Measurements from ENCODE around the gene WDR76. TPM values are rescaled to one million over a fixed set of nuclear protein-coding genes. Genes with fewer than 3 reads are reported as not detected.

WDR76 gene
- 15.7 and 27.2 TPM in 2 replicates for total RNA-seq (2021)
- percentile 80 among the genes with signal in this experiment for Bru-seq, nascent RNA
- percentile 58 among the genes with signal in this experiment for BruChase-seq, experiment 1, labeled RNA remaining after a 2-hour chase
- BruChase-seq, experiment 2, labeled RNA remaining after a 6-hour chase = percentile 71 among the genes with signal in this experiment
- long read RNA-seq, transcript WDR76-201 (13 exons, 3,978 nt) = major isoform, 17 of 23 reads
- long read RNA-seq, partial matches to known transcripts = 1 of 23 reads
- long read RNA-seq, other reads (novel, unspliced or antisense) = 4 of 23 reads

DNA sequence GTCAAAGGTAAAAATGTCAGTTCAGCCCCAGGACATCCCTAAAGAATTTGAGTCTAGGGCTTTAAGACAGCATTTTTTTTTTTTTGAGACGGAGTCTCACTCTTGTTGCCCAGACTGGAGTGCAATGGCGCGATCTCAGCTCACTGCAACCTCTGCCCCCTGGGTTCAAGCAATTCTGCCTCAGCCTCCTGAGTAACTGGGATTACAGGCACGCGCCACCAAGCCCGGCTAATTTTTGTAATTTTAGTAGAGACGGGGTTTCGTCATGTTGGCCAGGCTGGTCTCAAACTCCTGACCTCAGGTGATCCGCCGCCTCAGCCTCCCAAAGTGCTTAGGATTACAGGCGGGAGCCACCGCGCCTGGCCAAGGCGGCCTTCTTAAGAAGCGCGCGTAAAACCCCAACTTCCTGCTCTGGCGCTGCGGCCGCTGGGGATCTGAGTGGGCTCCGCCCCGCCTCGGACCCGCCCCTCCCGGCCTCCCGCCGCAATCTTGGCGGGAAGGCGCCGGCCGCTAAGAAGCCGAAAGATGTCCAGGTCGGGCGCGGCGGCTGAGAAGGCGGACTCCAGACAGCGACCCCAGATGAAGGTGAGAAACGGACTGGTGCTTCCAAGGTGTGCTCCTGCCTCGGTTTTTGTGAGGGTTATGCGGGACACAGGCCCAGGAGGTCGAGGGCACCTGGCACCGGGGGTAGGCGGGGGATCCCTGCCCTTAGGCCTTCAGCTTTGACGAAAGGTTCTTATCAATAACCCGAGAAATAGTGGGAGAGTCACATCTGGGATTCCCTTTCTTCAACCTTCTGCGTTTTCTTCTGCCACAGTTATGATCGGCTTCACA, at the start of gene WDR76:
Gene WDR76, plus strand, starts transcription at position 495 of the 834 bp plus-strand sequence. Its CDS starts 31 bp downstream, at position 526.
- H3K79me2 ChIP-seq (ENCODE audit: low read depth) = peaks cover 24% of the 10 kb centered on the region
- TF ChIP-seq, protein P1, sequence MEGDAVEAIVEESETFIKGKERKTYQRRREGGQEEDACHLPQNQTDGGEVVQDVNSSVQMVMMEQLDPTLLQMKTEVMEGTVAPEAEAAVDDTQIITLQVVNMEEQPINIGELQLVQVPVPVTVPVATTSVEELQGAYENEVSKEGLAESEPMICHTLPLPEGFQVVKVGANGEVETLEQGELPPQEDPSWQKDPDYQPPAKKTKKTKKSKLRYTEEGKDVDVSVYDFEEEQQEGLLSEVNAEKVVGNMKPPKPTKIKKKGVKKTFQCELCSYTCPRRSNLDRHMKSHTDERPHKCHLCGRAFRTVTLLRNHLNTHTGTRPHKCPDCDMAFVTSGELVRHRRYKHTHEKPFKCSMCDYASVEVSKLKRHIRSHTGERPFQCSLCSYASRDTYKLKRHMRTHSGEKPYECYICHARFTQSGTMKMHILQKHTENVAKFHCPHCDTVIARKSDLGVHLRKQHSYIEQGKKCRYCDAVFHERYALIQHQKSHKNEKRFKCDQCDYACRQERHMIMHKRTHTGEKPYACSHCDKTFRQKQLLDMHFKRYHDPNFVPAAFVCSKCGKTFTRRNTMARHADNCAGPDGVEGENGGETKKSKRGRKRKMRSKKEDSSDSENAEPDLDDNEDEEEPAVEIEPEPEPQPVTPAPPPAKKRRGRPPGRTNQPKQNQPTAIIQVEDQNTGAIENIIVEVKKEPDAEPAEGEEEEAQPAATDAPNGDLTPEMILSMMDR (conservative IDR thresholded peaks at IDR 0.05) = no peak
- POLR2A ChIA-PET (ENCODE audit: unreplicated experiment) = no interaction called here

DNA sequence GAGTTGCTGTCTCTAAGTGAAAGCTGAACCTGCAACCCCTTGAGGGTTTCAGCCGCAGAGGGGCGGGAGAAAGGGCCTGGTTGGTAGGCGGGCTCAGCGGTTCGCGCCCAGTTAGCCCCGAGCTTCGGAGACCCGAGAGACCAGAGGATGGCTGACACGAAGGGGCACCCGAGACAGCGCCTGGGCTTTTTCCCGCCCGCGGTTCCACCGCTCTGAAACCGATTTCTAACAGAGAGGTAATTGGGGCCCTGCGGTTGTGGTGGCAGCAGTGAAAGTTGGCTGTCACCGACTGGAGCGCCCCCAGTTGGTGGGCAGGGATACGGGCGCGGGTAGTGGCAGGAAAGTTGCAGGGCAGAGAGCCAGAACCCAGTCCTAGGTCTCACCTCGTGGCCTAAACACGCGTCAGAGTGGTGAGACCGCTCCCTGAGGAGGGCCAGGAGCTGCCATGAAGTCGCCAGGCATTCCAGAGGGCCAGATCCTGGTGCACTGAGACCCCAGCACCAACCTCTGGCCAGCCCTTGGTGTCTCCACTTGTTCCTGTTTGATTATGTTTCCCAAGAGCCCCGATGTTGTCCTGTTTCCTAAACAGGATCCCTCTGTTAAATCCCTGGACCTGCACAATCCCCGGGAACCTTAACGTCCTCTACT, 49.4 kb upstream of the WDR76 start:
- no peaks in the 10 kb centered on the region for H3K4me1 ChIP-seq (replicated peaks; ENCODE audit: insufficient read depth)
- POLR2A ChIA-PET (ENCODE audit: unreplicated experiment) = interaction anchor here (1.1 kb wide), 1 partner anchor 337 kb away, joined by 3 read pairs; no protein-coding TSS in a partner anchor
- H3K4me3 ChIP-seq = peak overlapping the region; percentile 86
- H3K27me3 ChIP-seq (ENCODE audit: insufficient read depth, low read depth) = no peaks in the 10 kb centered on the region
- no peaks in the 10 kb centered on the region for H3K9me2 ChIP-seq (ENCODE audit: insufficient read depth)
- CTCF ChIA-PET = interaction anchor here (0.5 to 3.1 kb wide), 5 partner anchors 27 to 1040 kb away, joined by 3 to 10 read pairs (median 7); partner anchors contain the start of gene CDAN1
- H4K20me1 ChIP-seq (ENCODE audit: insufficient read depth) = no peaks in the 10 kb centered on the region
- H3K79me2 ChIP-seq (ENCODE audit: low read depth) = no peaks in the 10 kb centered on the region
- no peaks in the 10 kb centered on the region for H3K9me3 ChIP-seq (ENCODE audit: insufficient read depth, low read depth)
- intact Hi-C loops (cut with micrococcal nuclease; ENCODE audit: unreplicated experiment) = loop anchor here (2.0 to 10.0 kb wide), 3 partner anchors 23 to 337 kb away; partner anchors contain the start of genes HYPK, MFAP1, SERINC4 and WDR76
- H3K27ac ChIP-seq = peak overlapping the region; percentile 45; the same call in 1 of the 2 replicates
- TSS peak; percentile 63 for BruUV-seq (replicated peaks)
- TF ChIP-seq, protein P1 (conservative IDR thresholded peaks at IDR 0.05) = peak; percentile 77
- TF ChIP-seq EZH2 (IDR thresholded peaks at IDR 0.05; ENCODE audit: low read depth) = no peak
- H2AFZ ChIP-seq = peak overlapping the region; percentile 97
- DNase-seq = peak; percentile 57 to 77
- H3K36me3 ChIP-seq (ENCODE audit: low read depth) = no peaks in the 10 kb centered on the region
- peak overlapping the region; percentile 92 for H3K4me2 ChIP-seq
- H3F3A ChIP-seq (ENCODE audit: insufficient read depth, low read depth) = peaks cover 23% of the 10 kb centered on the region

More for the DNA sequence above, at the start of gene WDR76:
- Histone ChIP-seq H2AFZ (peak within 1 kb of the TSS; percentile 94), H3K27me3 (ENCODE audit: insufficient read depth, low read depth) (no peaks in the 10 kb centered on the region), H3K4me2 (peak within 1 kb of the TSS; percentile 89), H3K9me2 (ENCODE audit: insufficient read depth) (no peaks in the 10 kb centered on the region), H3F3A (ENCODE audit: insufficient read depth, low read depth) (peaks cover 13% of the 10 kb centered on the region; the same call in 1 of the 2 replicates), H3K4me1 (replicated peaks; ENCODE audit: insufficient read depth) (peaks cover 28% of the 10 kb centered on the region), H3K27ac (peak within 1 kb of the TSS; percentile 50; the same call in 1 of the 2 replicates), H4K20me1 (ENCODE audit: insufficient read depth) (no peaks in the 10 kb centered on the region), H3K36me3 (ENCODE audit: low read depth) (no peaks in the 10 kb centered on the region), H3K4me3 (peak within 1 kb of the TSS; percentile 62), H3K9me3 (ENCODE audit: insufficient read depth, low read depth) (no peaks in the 10 kb centered on the region)
- intact Hi-C loops (cut with micrococcal nuclease; ENCODE audit: unreplicated experiment) = loop anchor here (10.0 kb wide), 1 partner anchor 52 kb away; the partner anchor contains the start of gene ELL3
- peak; percentile 64 to 75 for DNase-seq
- BruUV-seq (replicated peaks) = no TSS peak
- CTCF ChIA-PET = no interaction called here

DNA sequence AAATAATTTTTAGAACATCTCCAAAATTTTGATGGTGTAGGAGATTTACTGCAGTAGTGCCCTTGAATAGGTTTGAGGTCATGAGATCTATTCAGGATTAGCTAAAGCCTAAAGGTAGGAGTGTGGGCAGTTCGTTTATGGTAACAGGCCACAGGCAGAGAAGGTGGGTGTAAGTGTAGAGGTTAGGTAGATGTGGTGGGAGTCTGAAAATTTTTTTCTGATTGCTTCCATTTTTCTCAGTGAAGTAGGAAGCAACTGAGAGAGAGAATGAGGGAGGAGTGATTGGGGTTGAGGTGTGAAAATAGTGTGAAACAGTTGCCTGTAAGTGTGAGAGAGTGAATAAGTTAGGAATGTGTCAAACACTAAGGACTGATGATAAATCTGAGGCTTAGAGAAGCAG, 47.8 kb upstream of the WDR76 start:
- H3K4me1 ChIP-seq (replicated peaks; ENCODE audit: insufficient read depth) = no peaks in the 10 kb centered on the region
- no peaks in the 10 kb centered on the region for H4K20me1 ChIP-seq (ENCODE audit: insufficient read depth)
- H3K27ac ChIP-seq = no peak overlapping the region
- H3K27me3 ChIP-seq (ENCODE audit: insufficient read depth, low read depth) = no peaks in the 10 kb centered on the region
- H3K4me2 ChIP-seq = no peak overlapping the region
- H3K4me3 ChIP-seq = no peak overlapping the region
- no peaks in the 10 kb centered on the region for H3K79me2 ChIP-seq (ENCODE audit: low read depth)
- H3K36me3 ChIP-seq (ENCODE audit: low read depth) = no peaks in the 10 kb centered on the region
- intact Hi-C loops (cut with micrococcal nuclease; ENCODE audit: unreplicated experiment) = loop anchor here (10.0 kb wide), 1 partner anchor 46 kb away; the partner anchor contains the start of genes MFAP1 and WDR76
- H3F3A ChIP-seq (ENCODE audit: insufficient read depth, low read depth) = peaks cover 18% of the 10 kb centered on the region
- H2AFZ ChIP-seq = no peak overlapping the region
- no peaks in the 10 kb centered on the region for H3K9me2 ChIP-seq (ENCODE audit: insufficient read depth)
- BruUV-seq (replicated peaks) = no TSS peak
- DNase-seq = no peak
- CTCF ChIA-PET = interaction anchor here (0.6 to 1.2 kb wide), 2 partner anchors 12 to 183 kb away, joined by 3 to 6 read pairs; no protein-coding TSS in a partner anchor
- POLR2A ChIA-PET (ENCODE audit: unreplicated experiment) = no interaction called here
- no peaks in the 10 kb centered on the region for H3K9me3 ChIP-seq (ENCODE audit: insufficient read depth, low read depth)
- no peak for TF ChIP-seq EZH2 (IDR thresholded peaks at IDR 0.05; ENCODE audit: low read depth)
- TF ChIP-seq, protein P1 (conservative IDR thresholded peaks at IDR 0.05) = no peak

Data from PC-9 (cell line).